Measurements from ENCODE around the gene PRDX5.
A peak's percentile ranks its signal among the peaks of the same experiment; 100 is the strongest.

PRDX5 gene

DNA sequence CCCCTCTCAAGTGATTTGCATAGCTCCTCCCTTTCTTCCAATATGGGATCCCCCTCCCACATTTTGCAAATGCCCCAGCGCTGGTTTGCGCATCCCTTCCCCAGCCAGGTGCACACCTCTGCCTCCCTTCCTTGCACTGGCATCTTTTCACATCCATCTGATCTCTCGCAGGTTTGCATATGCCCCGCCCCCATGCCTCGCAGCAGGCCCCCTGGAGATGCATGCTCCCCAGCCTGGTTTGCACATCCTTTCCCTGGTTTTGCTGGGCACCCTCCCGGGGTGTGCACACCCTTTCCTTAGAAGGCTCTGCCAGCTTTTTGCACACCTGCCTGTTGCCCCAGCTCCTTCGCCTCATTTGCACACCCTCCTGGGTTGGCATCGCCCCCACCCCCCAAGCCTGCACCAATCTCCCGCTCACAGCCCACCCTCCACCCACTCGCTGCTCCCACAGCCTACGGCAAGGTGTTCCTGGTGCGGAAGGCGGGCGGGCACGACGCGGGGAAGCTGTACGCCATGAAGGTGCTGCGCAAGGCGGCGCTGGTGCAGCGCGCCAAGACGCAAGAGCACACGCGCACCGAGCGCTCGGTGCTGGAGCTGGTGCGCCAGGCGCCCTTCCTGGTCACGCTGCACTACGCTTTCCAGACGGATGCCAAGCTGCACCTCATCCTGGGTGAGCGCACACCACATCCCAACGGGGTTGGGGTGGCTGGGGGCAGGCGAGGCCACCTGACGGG is 42.0 kb downstream of the PRDX5 start:
- TF ChIP-seq, protein P1, sequence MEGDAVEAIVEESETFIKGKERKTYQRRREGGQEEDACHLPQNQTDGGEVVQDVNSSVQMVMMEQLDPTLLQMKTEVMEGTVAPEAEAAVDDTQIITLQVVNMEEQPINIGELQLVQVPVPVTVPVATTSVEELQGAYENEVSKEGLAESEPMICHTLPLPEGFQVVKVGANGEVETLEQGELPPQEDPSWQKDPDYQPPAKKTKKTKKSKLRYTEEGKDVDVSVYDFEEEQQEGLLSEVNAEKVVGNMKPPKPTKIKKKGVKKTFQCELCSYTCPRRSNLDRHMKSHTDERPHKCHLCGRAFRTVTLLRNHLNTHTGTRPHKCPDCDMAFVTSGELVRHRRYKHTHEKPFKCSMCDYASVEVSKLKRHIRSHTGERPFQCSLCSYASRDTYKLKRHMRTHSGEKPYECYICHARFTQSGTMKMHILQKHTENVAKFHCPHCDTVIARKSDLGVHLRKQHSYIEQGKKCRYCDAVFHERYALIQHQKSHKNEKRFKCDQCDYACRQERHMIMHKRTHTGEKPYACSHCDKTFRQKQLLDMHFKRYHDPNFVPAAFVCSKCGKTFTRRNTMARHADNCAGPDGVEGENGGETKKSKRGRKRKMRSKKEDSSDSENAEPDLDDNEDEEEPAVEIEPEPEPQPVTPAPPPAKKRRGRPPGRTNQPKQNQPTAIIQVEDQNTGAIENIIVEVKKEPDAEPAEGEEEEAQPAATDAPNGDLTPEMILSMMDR (IDR thresholded peaks at IDR 0.05; ENCODE audit: insufficient read depth, low read length, poor library complexity, severe bottlenecking): no peak
- DNase-seq (ENCODE audit: extremely low read depth, insufficient read length): peak; percentile 59
- H3K4me3 ChIP-seq (replicated peaks; ENCODE audit: low read depth, low read length): peak overlapping the region; percentile 89
- peaks cover 13% of the 10 kb centered on the region for H3K36me3 ChIP-seq (ENCODE audit: control insufficient read depth, insufficient read depth, low read length)
- no peaks in the 10 kb centered on the region for H3K27me3 ChIP-seq (replicated peaks; ENCODE audit: control insufficient read depth, insufficient read depth, low read length)

DNA sequence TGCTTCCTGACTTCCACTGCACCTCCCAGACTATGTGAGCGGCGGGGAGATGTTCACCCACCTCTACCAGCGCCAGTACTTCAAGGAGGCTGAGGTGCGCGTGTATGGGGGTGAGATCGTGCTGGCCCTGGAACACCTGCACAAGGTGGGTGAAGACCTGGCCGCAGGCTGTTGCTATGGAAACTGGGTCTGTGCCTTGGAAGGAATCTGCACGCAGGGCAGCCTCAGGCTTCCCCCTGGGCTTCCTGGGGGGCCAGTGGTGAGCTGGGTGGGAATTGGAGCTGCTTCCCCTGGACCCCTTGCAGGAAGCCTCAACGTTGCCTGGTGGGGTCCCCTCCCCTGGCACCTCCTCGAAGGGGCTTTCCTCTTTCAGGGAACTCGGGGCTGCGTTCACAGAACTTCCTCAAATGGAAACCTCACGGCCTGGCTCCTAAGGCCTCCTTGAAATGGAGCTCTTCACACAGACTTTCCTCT is 42.6 kb downstream of the PRDX5 start:
- no peaks in the 10 kb centered on the region for H3K27me3 ChIP-seq (replicated peaks; ENCODE audit: control insufficient read depth, insufficient read depth, low read length)
- no peak for DNase-seq (ENCODE audit: extremely low read depth, insufficient read length)
- TF ChIP-seq, protein P1 (IDR thresholded peaks at IDR 0.05; ENCODE audit: insufficient read depth, low read length, poor library complexity, severe bottlenecking): no peak
- peaks cover 17% of the 10 kb centered on the region for H3K36me3 ChIP-seq (ENCODE audit: control insufficient read depth, insufficient read depth, low read length)
- no peak overlapping the region for H3K4me3 ChIP-seq (replicated peaks; ENCODE audit: low read depth, low read length)

DNA sequence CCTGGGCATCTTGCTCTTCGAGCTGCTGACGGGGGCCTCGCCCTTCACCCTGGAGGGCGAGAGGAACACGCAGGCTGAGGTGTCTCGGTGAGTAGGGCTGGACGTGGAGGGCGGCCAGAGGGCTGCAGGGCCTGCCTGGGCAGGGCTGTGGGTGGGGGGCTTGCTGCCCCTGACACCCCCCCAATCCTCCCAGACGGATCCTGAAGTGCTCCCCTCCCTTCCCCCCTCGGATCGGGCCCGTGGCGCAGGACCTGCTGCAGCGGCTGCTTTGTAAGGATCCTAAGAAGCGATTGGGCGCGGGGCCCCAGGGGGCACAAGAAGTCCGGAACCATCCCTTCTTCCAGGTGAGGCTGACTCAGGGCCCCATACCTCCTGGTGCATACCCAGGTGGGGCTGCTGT is 43.7 kb downstream of the PRDX5 start:
- H3K27me3 ChIP-seq (replicated peaks; ENCODE audit: control insufficient read depth, insufficient read depth, low read length): no peaks in the 10 kb centered on the region
- TF ChIP-seq, protein P1 (IDR thresholded peaks at IDR 0.05; ENCODE audit: insufficient read depth, low read length, poor library complexity, severe bottlenecking): no peak
- DNase-seq (ENCODE audit: extremely low read depth, insufficient read length): no peak
- no peak overlapping the region for H3K4me3 ChIP-seq (replicated peaks; ENCODE audit: low read depth, low read length)
- peaks cover 19% of the 10 kb centered on the region for H3K36me3 ChIP-seq (ENCODE audit: control insufficient read depth, insufficient read depth, low read length)

DNA sequence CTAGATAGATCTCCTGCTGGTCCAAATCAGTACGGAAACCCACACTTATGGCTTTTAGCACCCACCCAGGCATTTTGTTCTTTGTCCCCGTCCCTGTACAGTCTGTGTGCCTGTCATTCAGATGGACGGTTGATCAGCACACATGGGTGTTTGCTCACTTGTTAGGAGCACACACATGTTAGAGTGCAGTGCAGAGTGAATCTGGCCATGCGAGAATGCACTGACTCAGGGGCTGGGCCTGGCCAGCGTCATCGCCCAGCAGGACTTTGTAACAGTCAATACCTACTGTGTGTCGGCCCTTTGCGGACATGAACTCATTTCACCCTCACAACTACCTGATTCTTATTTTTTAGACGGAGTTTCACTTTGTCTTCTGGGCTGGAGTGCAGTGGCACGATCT is 44.4 kb downstream of the PRDX5 start:
- no peak for DNase-seq (ENCODE audit: extremely low read depth, insufficient read length)
- Histone ChIP-seq H3K27me3 (replicated peaks; ENCODE audit: control insufficient read depth, insufficient read depth, low read length) (no peaks in the 10 kb centered on the region), H3K4me3 (replicated peaks; ENCODE audit: low read depth, low read length) (no peak overlapping the region), H3K36me3 (ENCODE audit: control insufficient read depth, insufficient read depth, low read length) (peaks cover 19% of the 10 kb centered on the region)
- TF ChIP-seq, protein P1 (IDR thresholded peaks at IDR 0.05; ENCODE audit: insufficient read depth, low read length, poor library complexity, severe bottlenecking): no peak

DNA sequence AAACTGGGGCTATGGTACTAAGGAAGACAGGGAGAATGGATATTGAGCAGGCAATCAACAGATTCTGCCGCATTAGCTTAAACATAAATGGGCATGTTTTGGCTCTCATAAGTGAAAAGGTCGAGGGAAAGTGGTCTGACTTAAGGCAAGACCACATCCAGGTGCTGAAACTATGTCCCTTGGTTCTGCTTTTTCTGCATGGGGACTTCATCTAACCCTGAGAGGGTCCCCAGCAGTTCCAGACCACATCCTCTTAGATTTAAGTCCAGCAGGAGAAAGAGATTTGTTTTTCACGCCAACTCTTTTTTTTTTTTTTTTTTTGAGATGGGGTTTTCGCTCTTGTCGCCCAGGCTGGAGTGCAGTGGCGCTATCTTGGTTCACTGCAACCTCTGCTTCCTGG is 46.5 kb downstream of the PRDX5 start:
- TF ChIP-seq, protein P1 (IDR thresholded peaks at IDR 0.05; ENCODE audit: insufficient read depth, low read length, poor library complexity, severe bottlenecking): no peak
- H3K36me3 ChIP-seq (ENCODE audit: control insufficient read depth, insufficient read depth, low read length): peaks cover 22% of the 10 kb centered on the region
- no peaks in the 10 kb centered on the region for H3K27me3 ChIP-seq (replicated peaks; ENCODE audit: control insufficient read depth, insufficient read depth, low read length)
- no peak for DNase-seq (ENCODE audit: extremely low read depth, insufficient read length)
- H3K4me3 ChIP-seq (replicated peaks; ENCODE audit: low read depth, low read length): no peak overlapping the region
